CD4-positive, alpha-beta T cell treated with Interleukin-12 subunit alpha and Interleukin-12 subunit beta, for 1 hour (primary cell): Measurements from ENCODE around the gene OR5F1.

ENCODE experiments used
- DNase-seq: peaks from one replicate; pipeline ENCODE4 v3.0.0-alpha.2; 2020

OR5F1 gene

GRCh38 chr11:55994525-55994924 lies at the start of gene OR5F1:
Gene OR5F1 (minus strand): TSS chr11:55994625. CDS start chr11:55994625, 0 bp downstream.
- no peak for DNase-seq

DNA sequence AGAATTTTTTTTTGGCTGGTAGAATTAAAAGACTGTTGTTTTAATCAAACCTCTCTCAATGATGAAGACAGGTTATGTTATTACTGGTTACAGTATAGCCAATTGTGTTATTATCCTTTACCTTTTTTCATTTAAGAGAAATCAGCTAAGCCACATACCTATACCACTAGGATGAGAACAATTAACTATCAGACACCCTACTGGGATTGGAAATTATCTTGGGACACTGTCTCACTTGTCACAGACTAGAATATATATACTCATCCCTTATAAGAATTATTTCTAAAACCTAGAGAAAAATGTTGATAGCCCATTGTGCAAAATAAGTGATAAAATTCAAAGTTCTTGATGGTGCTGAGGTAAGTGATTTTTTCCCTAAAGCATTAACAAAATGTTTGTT lies 32.9 kb upstream of the OR5F1 start, which contains the start of gene OR5AS1:
TSS of gene OR5AS1 (plus strand) at position 301 of the 400 bp plus-strand sequence. CDS start 2,765 bp downstream, outside the sequence.
- DNase-seq: no peak

DNA sequence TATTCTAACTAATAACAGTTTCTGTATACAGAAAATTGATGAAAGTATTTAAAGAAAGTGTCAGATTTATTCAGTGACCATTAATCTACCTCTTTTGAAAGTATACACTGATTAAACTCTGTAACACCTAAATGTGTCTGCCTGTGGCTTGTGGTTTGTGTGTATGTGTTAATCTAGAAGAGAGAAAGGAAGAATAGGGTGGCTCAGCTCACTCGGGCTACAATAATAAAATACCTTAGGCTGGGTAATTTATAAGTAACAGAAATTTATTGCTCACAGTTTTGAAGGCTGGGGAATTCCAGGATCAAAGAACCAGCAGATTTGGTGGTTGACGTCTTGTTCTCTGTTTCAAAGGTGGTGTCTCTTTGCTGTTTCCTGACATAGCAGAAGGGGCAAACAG lies 19.4 kb upstream of the OR5F1 start:
- DNase-seq: no peak

DNA sequence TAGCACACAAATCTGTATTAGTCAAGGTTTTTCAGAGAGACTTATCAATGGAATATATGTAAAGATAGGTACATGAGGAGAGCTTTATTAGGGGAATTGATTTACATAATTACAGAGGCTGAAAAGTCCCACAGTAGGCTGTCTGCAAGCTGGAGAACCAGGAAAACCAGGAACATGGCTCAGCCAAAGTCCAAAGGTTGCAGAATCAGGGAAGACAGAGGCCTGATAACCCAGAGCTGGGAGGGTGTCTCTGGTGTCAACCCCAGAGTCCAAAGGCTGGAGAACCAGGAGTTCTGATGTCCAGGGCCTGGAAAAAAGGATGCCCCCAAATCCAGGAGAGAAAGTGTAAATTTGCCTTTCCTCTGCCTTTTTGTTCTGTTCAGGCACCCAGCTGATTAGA lies 16.3 kb upstream of the OR5F1 start:
- no peak for DNase-seq

- DNase-seq: no peak
These were observed 23.5 kb downstream of the OR5F1 start for GRCh38 chr11:55970935-55971334.

DNA sequence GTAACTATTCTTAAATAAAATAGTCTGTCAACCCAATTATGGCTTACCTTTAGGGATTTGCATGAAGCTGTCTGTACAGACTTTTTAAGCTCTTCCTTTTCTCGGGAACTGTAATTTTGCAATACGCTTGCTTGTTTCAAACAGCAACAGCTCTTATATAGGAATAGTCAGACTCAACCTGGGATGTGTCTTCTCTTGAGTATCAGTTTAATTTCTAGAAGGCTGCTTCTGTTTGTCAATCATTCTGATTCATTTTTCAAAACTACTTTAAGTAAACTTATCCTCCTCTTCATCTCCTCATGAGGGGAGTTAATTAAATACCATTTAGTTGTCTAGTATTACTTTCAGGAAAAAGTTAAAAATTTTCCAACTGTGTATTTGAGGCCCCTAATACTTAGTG lies 24.6 kb downstream of the OR5F1 start, which contains the start of gene OR10AG1:
TSS of gene OR10AG1 (minus strand) at position 101 of the 400 bp plus-strand sequence. CDS start at position 63, 38 bp downstream.
- no peak for DNase-seq

DNA sequence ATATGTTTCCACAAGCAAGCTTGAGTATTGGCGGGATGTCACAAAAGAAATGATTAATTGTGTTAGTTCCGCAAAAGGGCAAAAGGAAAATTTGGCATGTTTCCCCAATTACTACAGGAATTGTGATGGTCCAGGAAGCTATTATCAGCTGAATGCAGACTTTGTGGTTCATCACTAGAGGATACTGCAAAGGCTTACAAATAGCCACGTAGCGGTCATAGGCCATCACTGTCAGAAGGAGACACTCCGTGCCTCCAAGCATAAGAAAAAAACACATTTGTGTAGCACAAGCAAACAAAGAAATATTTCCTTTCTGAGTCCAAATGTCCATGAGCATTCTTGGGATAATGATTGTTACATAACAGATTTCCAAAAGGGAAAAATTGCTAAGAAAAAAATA lies 26.5 kb downstream of the OR5F1 start:
- DNase-seq: no peak

GRCh38 chr11:55966391-55966790 lies 28.0 kb downstream of the OR5F1 start:
- DNase-seq: no peak

DNA sequence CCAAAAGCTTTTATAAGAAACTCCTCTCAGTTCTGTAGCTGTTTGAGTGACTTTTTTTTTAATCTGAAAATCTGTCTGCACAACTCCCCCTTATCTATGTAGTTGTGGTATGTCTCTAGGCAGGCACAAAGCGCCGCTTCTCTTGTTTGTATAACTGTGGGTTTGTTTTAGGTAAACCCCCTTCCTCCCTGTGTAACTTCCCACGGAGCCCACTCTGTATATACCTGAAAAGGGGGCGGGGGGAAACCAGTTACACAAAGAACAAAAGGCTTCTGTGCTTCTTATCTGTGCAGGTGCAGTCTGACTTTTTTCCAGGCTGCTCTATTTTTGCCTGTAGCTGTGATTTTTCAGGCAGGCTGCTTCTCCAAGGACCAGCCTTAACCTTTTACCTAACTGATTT lies 37.9 kb downstream of the OR5F1 start:
- no peak for DNase-seq

DNA sequence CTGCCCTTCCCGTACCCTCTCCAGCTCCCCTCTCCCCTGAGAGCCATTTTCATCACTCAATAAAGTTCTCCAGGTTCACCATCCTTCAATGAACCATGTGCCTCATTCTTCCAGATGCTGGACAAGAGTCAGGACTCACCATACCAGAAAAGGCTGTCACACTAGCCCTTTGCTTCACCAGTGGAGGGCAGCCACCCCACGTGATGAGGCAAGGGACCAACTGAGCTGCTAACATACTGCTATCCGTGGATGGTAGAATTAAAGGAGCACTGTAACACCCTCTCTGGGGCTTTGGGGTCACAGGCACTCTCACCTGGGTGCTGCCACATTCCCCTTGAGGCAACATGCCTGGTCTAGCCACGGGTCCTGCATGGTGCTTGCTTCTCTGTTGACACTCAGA lies 45.1 kb downstream of the OR5F1 start:
- DNase-seq: no peak
